ENCODE results near the gene SH2D1B. TPM values are rescaled to one million over a fixed set of nuclear protein-coding genes. Genes with fewer than 3 reads are reported as not detected.

SH2D1B gene
- total RNA-seq, 1 donor = not detected

- Histone ChIP-seq H3K27ac (ENCODE audit: low read depth, low read length) (no peak overlapping the region), H3K4me3 (ENCODE audit: insufficient read depth, low read length) (no peak overlapping the region), H3K4me1 (ENCODE audit: insufficient read depth, low read length) (no peaks in the 10 kb centered on the region), H3K9me3 (ENCODE audit: low read depth, low read length) (no peaks in the 10 kb centered on the region), H3K79me2 (ENCODE audit: insufficient read depth, low read length) (no peaks in the 10 kb centered on the region), H2AFZ (ENCODE audit: low read length) (no peak overlapping the region), H4K20me1 (ENCODE audit: insufficient read depth, low read length) (no peaks in the 10 kb centered on the region), H3K27me3 (ENCODE audit: insufficient read depth, low read length) (peaks cover 30% of the 10 kb centered on the region), H3K36me3 (ENCODE audit: insufficient read depth, low read length) (no peaks in the 10 kb centered on the region), H3K4me2 (ENCODE audit: insufficient read depth, low read length) (no peak overlapping the region)
- TF ChIP-seq, protein P1, sequence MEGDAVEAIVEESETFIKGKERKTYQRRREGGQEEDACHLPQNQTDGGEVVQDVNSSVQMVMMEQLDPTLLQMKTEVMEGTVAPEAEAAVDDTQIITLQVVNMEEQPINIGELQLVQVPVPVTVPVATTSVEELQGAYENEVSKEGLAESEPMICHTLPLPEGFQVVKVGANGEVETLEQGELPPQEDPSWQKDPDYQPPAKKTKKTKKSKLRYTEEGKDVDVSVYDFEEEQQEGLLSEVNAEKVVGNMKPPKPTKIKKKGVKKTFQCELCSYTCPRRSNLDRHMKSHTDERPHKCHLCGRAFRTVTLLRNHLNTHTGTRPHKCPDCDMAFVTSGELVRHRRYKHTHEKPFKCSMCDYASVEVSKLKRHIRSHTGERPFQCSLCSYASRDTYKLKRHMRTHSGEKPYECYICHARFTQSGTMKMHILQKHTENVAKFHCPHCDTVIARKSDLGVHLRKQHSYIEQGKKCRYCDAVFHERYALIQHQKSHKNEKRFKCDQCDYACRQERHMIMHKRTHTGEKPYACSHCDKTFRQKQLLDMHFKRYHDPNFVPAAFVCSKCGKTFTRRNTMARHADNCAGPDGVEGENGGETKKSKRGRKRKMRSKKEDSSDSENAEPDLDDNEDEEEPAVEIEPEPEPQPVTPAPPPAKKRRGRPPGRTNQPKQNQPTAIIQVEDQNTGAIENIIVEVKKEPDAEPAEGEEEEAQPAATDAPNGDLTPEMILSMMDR (IDR thresholded peaks at IDR 0.05; ENCODE audit: extremely low read depth, low read depth, low read length) = no peak
- DNase-seq (ENCODE audit: insufficient read length, low spot score, missing footprints) = no peak
Observed at GRCh38 chr1:162387226-162388082, 24.5 kb downstream of the SH2D1B start.

GRCh38 chr1:162386292-162387225, 25.4 kb downstream of the SH2D1B start:
- H3K4me2 ChIP-seq (ENCODE audit: insufficient read depth, low read length) = no peak overlapping the region
- H3K4me1 ChIP-seq (ENCODE audit: insufficient read depth, low read length) = no peaks in the 10 kb centered on the region
- no peak overlapping the region for H2AFZ ChIP-seq (ENCODE audit: low read length)
- H4K20me1 ChIP-seq (ENCODE audit: insufficient read depth, low read length) = no peaks in the 10 kb centered on the region
- peaks cover 30% of the 10 kb centered on the region for H3K27me3 ChIP-seq (ENCODE audit: insufficient read depth, low read length)
- TF ChIP-seq, protein P1 (IDR thresholded peaks at IDR 0.05; ENCODE audit: extremely low read depth, low read depth, low read length) = no peak
- H3K79me2 ChIP-seq (ENCODE audit: insufficient read depth, low read length) = no peaks in the 10 kb centered on the region
- no peak overlapping the region for H3K4me3 ChIP-seq (ENCODE audit: insufficient read depth, low read length)
- H3K9me3 ChIP-seq (ENCODE audit: low read depth, low read length) = no peaks in the 10 kb centered on the region
- no peaks in the 10 kb centered on the region for H3K36me3 ChIP-seq (ENCODE audit: insufficient read depth, low read length)
- no peak for DNase-seq (ENCODE audit: insufficient read length, low spot score, missing footprints)
- H3K27ac ChIP-seq (ENCODE audit: low read depth, low read length) = no peak overlapping the region

DNA sequence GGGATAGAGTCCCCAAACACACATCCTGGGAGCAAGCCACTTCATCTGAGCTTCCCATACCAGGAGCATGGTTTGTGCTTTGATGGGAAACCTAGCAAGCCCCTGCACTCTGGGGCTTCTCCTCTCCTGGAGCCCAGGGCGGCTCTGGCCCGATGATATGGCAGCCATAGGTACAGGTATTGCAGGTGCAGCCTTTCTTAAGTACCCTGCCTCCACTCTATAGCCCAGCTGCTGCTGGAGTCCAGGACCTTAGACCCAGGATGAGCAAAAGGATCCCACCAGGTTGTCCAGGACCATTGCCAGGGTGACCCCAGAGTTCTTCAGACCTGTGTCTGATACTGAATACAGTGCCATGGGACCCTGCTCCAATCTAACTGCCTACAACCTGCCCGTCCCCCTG, 26.2 kb downstream of the SH2D1B start:
- Histone ChIP-seq H3K4me1 (ENCODE audit: insufficient read depth, low read length) (no peaks in the 10 kb centered on the region), H3K27ac (ENCODE audit: low read depth, low read length) (no peak overlapping the region), H2AFZ (ENCODE audit: low read length) (no peak overlapping the region), H3K4me3 (ENCODE audit: insufficient read depth, low read length) (no peak overlapping the region), H4K20me1 (ENCODE audit: insufficient read depth, low read length) (no peaks in the 10 kb centered on the region), H3K9me3 (ENCODE audit: low read depth, low read length) (no peaks in the 10 kb centered on the region), H3K79me2 (ENCODE audit: insufficient read depth, low read length) (no peaks in the 10 kb centered on the region), H3K4me2 (ENCODE audit: insufficient read depth, low read length) (no peak overlapping the region), H3K27me3 (ENCODE audit: insufficient read depth, low read length) (peaks cover 30% of the 10 kb centered on the region), H3K36me3 (ENCODE audit: insufficient read depth, low read length) (no peaks in the 10 kb centered on the region)
- DNase-seq (ENCODE audit: insufficient read length, low spot score, missing footprints) = no peak
- TF ChIP-seq, protein P1 (IDR thresholded peaks at IDR 0.05; ENCODE audit: extremely low read depth, low read depth, low read length) = no peak

DNA sequence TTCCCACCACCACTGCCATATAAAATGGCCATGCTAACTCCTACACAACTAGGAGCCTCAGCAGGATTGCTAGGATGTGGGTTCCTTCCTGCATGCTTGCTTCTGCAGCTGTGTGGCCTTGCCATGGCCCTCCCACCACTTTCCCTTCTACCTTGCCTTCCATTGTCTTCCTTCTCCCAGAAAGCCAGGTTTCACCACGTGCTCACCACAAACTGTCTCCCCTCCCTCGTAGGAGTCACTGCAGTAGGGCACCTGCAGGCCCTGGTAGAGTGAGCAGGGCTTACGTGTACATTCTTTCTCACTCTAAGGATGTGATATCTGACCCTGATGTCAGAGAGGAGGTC, 26.7 kb downstream of the SH2D1B start:
- H3K4me3 ChIP-seq (ENCODE audit: insufficient read depth, low read length) = no peak overlapping the region
- peaks cover 28% of the 10 kb centered on the region for H3K27me3 ChIP-seq (ENCODE audit: insufficient read depth, low read length)
- no peaks in the 10 kb centered on the region for H3K79me2 ChIP-seq (ENCODE audit: insufficient read depth, low read length)
- no peak overlapping the region for H2AFZ ChIP-seq (ENCODE audit: low read length)
- H4K20me1 ChIP-seq (ENCODE audit: insufficient read depth, low read length) = no peaks in the 10 kb centered on the region
- no peaks in the 10 kb centered on the region for H3K9me3 ChIP-seq (ENCODE audit: low read depth, low read length)
- H3K4me1 ChIP-seq (ENCODE audit: insufficient read depth, low read length) = no peaks in the 10 kb centered on the region
- H3K4me2 ChIP-seq (ENCODE audit: insufficient read depth, low read length) = no peak overlapping the region
- H3K36me3 ChIP-seq (ENCODE audit: insufficient read depth, low read length) = no peaks in the 10 kb centered on the region
- no peak for DNase-seq (ENCODE audit: insufficient read length, low spot score, missing footprints)
- TF ChIP-seq, protein P1 (IDR thresholded peaks at IDR 0.05; ENCODE audit: extremely low read depth, low read depth, low read length) = no peak
- H3K27ac ChIP-seq (ENCODE audit: low read depth, low read length) = no peak overlapping the region
